HAP-1 (cell line): ENCODE measurements around the gene BCAS3.
"Not testable (repeated sequence)": the region's sequence is repeated elsewhere in the genome, so short reads cannot be mapped to it uniquely, and the experiment has no call there.

Source experiments
- DNase-seq, 2 experiments: peaks; one replicate each; pipeline ENCODE4 v3.0.0-alpha.2; 2016 to 2020; ENCODE audit warnings: low spot score in 2 of 2
- H3K27me3 ChIP-seq: fragments of 250-450 bp; sonication (Bioruptor Pico); 2 replicates; pipeline ENCODE4 v1.5.1; 2020; ENCODE audit warnings: low read depth, mild to moderate bottlenecking, moderate library complexity
- H3K36me3 ChIP-seq: fragments of 250-450 bp; sonication (Bioruptor Pico); replicated peaks from 2 replicates; pipeline ENCODE4 v1.5.1; 2020; ENCODE audit warnings: mild to moderate bottlenecking
- H3K4me1 ChIP-seq: fragments of 250-450 bp; sonication (Bioruptor Pico); 2 replicates; pipeline ENCODE4 v1.5.1; 2020; ENCODE audit warnings: mild to moderate bottlenecking
- H3K4me3 ChIP-seq: fragments of 250-450 bp; sonication (Bioruptor Pico); 2 replicates; pipeline ENCODE4 v1.5.1; 2020; ENCODE audit warnings: mild to moderate bottlenecking, moderate library complexity
- H3K9me3 ChIP-seq: fragments of 250-450 bp; sonication (Bioruptor Pico); 2 replicates; pipeline ENCODE4 v1.5.1; 2020; ENCODE audit warnings: mild to moderate bottlenecking, moderate library complexity
- in situ Hi-C: fragments of 300-500 bp; cut with MboI; formaldehyde crosslinking; loops from 3 replicates; pipeline ENCODE4 v1.14.3; 2020; ENCODE audit warnings: low sequenced_read_pairs, inconsistent platforms, mixed read lengths

The BCAS3 gene

DNA sequence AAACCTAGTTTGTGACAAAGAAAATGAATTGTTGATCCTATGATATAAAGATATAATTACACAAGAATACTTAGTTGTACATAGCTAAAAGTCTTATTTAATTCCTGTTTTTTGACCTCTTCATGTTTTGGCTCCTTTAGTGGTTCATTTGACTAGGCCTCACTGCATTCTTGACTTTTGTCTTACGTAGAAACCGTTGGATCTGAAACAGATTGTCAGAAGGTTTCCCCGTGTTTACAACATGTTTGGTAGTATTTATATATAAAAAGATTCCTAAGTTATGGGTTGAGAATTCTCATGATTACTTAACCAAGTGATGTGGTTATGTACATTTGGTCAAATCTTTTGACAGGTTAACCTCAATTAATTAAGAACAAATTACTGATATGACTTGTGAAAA lies 162.8 kb downstream of the BCAS3 start:
- Histone ChIP-seq H3K4me3 (no peak overlapping the region), H3K36me3 (no peaks in the 10 kb centered on the region), H3K9me3 (no peaks in the 10 kb centered on the region), H3K27me3 (no peaks in the 10 kb centered on the region), H3K4me1 (no peaks in the 10 kb centered on the region)
- no peak for DNase-seq
- in situ Hi-C loops: no loop called here

DNA sequence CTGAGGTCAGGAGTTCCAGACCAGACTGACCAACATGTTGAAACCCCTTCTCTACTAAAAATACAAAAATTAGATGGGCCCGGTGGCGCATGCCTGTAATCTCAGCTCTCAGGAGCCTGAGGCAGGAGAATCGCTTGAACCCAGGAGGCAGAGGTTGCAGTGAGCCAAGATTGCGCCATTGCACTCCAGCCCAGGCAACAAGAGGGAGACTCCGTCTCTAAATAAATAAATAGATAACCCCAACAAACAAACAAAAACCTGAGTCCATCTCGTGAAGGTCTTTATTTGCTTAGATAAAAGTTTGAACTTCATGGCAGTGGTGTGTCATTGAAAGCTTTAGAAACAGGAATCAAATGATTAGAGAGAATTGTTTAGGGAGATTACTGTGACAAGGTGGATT lies 167.4 kb downstream of the BCAS3 start:
- no peaks in the 10 kb centered on the region for H3K27me3 ChIP-seq
- in situ Hi-C loops: no loop called here
- no peaks in the 10 kb centered on the region for H3K9me3 ChIP-seq
- H3K4me3 ChIP-seq: no peak overlapping the region
- no peaks in the 10 kb centered on the region for H3K4me1 ChIP-seq
- DNase-seq: no peak
- no peaks in the 10 kb centered on the region for H3K36me3 ChIP-seq

DNA sequence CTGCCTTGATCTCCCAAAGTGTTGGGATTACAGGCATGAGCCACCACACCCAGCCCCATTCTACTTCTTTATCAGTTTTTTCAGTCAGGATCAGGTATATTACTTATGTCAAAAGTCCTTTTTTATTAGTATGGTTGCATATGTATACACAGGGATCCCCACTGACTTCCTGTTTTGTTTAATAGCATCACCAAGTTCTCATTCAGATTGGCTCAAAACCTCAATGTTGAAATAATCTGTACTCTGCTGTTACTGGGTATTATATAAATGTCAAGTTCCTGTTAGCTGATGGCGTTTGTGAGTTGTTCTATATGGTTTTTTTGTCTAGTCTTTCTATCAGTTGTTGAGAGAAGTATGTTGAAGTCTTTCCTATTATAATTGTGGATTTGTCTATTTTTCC lies 168.5 kb downstream of the BCAS3 start:
- Histone ChIP-seq H3K4me1 (no peaks in the 10 kb centered on the region), H3K4me3 (no peak overlapping the region), H3K27me3 (no peaks in the 10 kb centered on the region), H3K9me3 (no peaks in the 10 kb centered on the region), H3K36me3 (no peaks in the 10 kb centered on the region)
- in situ Hi-C loops: no loop called here
- no peak for DNase-seq

DNA sequence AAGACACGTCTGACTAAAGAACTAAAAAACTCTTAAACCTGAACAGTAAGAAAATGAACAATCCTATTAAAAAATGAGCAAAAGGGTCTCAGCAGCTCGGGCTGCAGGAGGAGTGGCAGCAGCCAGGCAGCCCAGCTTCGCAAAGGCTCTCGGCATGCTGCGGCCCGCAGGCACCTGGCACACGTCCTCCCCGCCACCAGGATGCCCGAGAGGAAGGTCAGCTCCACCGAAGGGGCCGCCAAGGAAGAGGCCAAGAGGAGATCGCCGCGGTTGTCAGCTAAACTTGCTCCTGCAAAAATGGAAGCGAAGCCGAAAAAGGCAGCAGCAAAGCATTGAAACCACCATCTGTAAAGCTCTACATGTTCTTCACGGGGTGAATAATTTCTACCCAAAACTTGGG lies 173.5 kb downstream of the BCAS3 start:
- in situ Hi-C loops: no loop called here
- Histone ChIP-seq H3K4me3 (no peak overlapping the region), H3K4me1 (no peaks in the 10 kb centered on the region), H3K9me3 (no peaks in the 10 kb centered on the region), H3K36me3 (no peaks in the 10 kb centered on the region), H3K27me3 (no peaks in the 10 kb centered on the region)
- DNase-seq: no peak

DNA sequence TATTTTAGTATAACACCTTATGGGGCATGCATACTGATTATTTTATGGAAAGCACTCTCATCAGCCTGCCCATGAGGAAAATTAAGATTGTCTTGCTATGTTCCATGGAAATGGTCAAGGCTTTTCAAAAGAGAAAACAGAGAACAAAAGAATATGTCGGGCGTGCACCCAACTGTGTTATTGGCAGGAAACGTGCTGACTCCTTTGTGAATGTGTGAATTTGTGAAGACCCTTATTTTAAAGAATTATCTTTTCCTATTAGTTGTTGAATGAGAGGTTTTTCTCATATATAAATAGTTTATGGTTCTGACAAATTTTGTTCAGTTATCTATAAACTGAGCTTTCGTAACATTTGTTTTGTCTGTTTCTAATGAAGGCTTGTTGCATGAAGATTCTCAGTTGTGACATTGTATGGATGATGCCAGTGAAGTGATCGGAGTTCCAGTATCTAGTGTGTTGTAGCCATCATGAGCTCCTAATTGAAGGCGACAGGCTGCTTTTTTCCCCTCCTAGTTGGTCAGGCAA lies 180.0 kb downstream of the BCAS3 start:
- in situ Hi-C loops: no loop called here
- Histone ChIP-seq H3K9me3 (no peaks in the 10 kb centered on the region), H3K4me3 (no peak overlapping the region), H3K36me3 (no peaks in the 10 kb centered on the region), H3K27me3 (peaks cover 4% of the 10 kb centered on the region; the same call in 1 of the 2 replicates), H3K4me1 (peaks cover 3% of the 10 kb centered on the region)
- no peak for DNase-seq

DNA sequence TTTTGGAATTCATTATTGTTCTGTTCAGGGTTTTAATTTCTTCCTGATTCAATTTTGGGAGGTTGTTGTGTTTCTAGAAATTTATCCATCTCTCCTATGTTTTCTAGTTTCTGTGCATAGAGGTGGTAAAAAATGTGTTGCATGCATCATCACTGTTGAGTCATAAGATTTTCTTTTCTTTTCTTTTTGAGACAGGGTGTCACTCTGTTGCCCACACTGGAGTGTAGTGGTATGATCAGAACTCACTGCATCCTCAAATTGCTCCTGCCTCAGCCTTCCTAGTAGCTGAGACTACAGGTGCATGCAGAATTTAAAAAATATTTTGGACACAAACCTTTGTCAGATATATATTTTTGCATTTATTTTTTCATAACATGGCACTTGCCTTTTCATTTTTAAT lies 184.8 kb downstream of the BCAS3 start:
- in situ Hi-C loops: no loop called here
- no peak overlapping the region for H3K4me3 ChIP-seq
- no peak for DNase-seq

DNA sequence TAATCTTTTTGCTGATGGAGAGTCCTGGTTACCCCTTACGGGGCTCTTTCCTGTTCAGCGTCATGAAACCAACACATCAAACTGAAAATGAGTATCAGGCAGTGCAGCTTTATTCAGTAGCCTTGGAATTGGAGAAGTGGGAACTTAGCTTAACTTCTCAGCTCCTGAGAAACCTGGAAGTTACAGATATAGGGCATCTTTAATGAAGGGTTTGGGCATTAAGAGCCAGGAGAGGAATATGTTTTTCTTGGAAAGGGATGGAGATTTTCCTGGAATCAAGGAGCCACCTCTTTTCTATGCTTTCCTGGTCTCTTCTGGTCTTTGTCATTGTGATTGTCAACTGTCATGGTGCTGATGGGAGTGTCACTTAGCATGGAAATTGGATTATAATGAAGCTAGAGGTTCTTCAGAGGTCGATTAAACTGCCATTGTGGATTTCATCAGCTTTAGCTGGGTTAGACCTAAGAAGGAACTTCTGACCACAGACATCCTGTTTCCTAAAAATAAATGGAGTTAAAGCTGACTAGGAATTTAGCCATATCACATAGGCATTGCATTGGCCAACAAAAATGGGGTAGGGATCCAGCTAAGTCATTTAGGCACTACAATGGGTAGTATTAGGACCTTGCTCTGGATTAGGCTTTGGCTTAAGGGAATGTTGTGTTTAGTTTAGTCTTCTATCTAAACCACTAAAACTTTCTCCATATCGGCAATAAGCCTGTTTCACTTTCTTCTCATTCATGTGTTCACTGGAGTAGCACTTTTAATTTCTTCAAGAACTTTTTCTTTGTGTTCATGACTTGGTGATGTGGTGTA lies 186.4 kb downstream of the BCAS3 start:
- no peaks in the 10 kb centered on the region for H3K4me1 ChIP-seq
- no peaks in the 10 kb centered on the region for H3K36me3 ChIP-seq
- in situ Hi-C loops: no loop called here
- no peaks in the 10 kb centered on the region for H3K9me3 ChIP-seq
- no peaks in the 10 kb centered on the region for H3K27me3 ChIP-seq
- no peak for DNase-seq
- H3K4me3 ChIP-seq: no peak overlapping the region

More for the DNA sequence above, 184.8 kb downstream of the BCAS3 start:
- Histone ChIP-seq H3K4me1 (peaks cover 3% of the 10 kb centered on the region), H3K9me3 (no peaks in the 10 kb centered on the region), H3K36me3 (no peaks in the 10 kb centered on the region), H3K27me3 (no peaks in the 10 kb centered on the region)

DNA sequence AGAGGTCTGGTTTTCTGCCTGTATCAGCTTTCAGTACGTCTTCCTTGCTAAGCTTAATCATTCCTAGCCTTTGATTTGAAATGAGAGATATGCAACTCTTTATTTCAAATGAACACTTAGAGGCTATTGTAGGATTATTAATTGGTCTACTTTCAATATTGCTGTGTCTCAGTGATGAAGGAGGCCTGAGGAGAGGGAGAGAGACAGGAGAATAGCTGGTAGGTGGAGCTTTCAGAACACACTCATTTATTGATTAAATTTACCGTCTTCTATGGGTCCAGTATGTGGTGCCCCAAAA lies 187.0 kb downstream of the BCAS3 start:
- Histone ChIP-seq H3K9me3 (no peaks in the 10 kb centered on the region), H3K4me1 (no peaks in the 10 kb centered on the region), H3K27me3 (no peaks in the 10 kb centered on the region), H3K4me3 (no peak overlapping the region), H3K36me3 (no peaks in the 10 kb centered on the region)
- no peak for DNase-seq
- in situ Hi-C loops: no loop called here

DNA sequence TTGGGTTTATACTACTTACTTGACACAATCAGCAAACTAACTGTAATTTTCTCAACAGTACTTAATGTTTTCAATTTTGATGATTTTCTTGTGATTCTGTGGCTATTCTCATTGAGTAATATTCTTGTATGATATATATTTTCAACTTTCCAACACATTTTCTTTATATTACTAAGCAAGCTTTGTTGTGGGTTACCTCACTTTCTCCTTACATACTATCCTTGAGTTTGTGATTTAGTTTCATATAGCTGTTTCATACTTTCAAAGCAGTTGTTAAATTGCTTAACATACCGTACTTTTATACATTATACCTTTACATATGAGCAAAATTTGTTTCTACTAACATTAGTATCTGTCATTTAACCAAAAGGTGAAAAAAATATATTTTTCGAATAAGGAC lies 197.1 kb downstream of the BCAS3 start:
- H3K9me3 ChIP-seq: no peaks in the 10 kb centered on the region
- in situ Hi-C loops: no loop called here
- DNase-seq: no peak
- no peak overlapping the region for H3K4me3 ChIP-seq
- H3K27me3 ChIP-seq: no peaks in the 10 kb centered on the region
- no peaks in the 10 kb centered on the region for H3K4me1 ChIP-seq
- H3K36me3 ChIP-seq: no peaks in the 10 kb centered on the region

DNA sequence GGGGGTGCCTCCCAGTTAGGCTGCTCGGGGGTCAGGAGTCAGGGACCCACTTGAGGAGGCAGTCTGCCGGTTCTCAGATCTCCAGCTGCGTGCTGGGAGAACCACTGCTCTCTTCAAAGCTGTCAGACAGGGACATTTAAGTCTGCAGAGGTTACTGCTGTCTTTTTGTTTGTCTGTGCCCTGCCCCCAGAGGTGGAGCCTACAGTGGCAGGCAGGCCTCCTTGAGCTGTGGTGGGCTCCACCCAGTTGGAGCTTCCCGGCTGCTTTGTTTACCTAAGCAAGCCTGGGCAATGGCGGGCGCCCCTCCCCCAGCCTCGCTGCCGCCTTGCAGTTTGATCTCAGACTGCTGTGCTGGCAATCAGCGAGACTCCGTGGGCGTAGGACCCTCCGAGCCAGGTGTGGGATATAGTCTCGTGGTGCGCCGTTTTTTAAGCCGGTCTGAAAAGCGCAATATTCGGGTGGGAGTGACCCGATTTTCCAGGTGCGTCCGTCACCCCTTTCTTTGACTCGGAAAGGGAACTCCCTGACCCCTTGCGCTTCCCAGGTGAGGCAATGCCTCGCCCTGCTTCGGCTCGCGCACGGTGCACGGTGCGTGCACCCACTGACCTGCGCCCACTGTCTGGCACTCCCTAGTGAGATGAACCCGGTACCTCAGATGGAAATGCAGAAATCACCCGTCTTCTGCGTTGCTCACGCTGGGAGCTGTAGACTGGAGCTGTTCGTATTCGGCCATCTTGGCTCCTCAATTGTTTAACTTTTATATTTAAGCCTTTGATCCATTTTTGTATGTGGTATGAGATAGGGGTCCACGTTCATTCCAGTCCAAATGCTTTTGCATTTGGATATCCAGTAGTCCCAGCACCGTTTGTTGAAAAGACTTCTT lies 209.3 kb downstream of the BCAS3 start:
- H3K4me3 ChIP-seq, H3K27me3 ChIP-seq, H3K9me3 ChIP-seq, DNase-seq, in situ Hi-C loops, H3K36me3 ChIP-seq, H3K4me1 ChIP-seq: not testable (repeated sequence)

DNA sequence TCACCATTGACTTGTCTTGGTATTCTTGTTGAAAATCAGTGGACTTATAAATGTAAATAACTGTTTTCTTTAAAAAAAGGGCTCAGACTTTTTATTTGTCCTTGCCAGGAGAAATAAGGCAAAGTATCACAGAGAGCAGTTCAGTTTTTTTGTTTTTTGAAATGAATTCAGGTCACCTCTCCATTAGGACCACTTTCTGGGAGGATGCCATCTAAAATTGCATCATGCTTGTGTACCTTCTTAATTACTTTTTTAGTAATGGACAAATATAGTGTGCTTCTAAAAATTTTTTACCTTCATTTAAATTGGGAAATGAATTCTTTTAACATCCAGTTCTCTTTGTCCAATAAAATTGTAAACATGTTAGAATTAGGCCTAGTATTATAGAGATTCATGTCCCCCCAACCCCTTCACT lies 210.0 kb downstream of the BCAS3 start:
- Histone ChIP-seq H3K4me3 (no peak overlapping the region), H3K9me3 (no peaks in the 10 kb centered on the region), H3K36me3 (no peaks in the 10 kb centered on the region), H3K27me3 (no peaks in the 10 kb centered on the region), H3K4me1 (peaks cover 8% of the 10 kb centered on the region)
- in situ Hi-C loops: no loop called here
- no peak for DNase-seq

DNA sequence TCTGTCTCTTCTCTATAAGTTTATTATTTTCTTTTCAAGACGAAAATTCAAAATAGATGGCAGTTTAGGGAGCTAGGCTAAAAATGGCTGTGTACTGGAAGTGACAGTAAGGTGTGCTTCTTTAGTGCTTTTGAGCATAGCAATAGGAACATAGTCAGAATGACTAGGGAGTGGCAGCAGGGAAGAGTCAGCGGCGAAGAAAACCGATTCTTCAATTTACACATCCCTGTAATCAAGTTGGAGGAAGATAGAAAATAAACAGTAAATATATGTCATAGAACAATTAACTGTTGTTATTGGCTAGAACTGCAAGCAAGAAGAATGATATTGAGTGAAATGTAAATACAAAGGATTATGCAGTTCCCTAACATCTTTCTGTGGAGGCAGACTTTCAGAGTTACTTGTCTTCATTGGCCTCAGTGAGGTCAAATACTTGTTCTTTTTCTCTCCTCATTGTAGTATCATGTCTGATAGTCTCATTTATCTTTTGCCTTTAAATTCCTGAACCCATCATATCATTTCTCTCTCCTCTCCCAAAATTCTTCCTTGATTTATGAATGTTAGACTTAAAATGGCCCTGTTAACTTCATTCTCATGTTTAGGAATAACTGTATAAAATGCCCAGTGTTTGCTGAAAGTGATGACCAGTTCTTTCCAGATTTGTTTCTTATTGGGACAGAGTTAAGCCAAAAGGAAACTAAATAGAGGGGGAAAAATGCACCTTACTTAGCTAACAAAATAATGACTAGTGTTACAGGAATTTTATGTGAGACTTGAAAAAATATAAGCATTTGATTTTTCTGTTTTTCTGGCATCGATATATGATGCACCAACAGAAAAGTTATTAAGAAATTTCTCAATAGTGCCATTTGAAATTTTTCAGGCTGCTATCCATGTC lies 211.4 kb downstream of the BCAS3 start:
- H3K4me3 ChIP-seq: no peak overlapping the region
- H3K9me3 ChIP-seq: no peaks in the 10 kb centered on the region
- no peaks in the 10 kb centered on the region for H3K27me3 ChIP-seq
- in situ Hi-C loops: no loop called here
- peaks cover 8% of the 10 kb centered on the region for H3K4me1 ChIP-seq
- no peaks in the 10 kb centered on the region for H3K36me3 ChIP-seq
- DNase-seq: no peak

DNA sequence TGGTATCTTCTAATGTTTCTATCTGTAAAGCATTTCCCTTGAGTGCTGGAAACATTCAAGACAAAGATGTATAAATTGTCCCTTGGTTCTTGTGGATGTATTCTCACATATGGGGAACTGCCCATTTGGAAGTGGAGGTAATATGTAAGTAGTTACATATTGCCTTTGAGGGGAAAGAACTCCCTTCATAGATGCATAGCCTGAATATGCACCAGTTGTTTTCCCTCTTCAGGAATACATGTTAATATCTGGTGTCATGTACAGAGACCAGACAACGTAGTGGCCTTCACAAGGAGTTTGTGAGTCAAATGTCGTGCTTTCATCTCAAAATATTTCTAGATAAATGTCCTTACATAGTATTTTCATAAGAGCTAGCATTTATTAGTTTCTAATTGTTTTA lies 213.5 kb downstream of the BCAS3 start:
- Histone ChIP-seq H3K4me3 (no peak overlapping the region), H3K9me3 (no peaks in the 10 kb centered on the region), H3K36me3 (no peaks in the 10 kb centered on the region), H3K4me1 (peaks cover 8% of the 10 kb centered on the region), H3K27me3 (no peaks in the 10 kb centered on the region)
- no peak for DNase-seq
- in situ Hi-C loops: no loop called here
